NK-92 (cell line): ENCODE data around the gene SERPINA10.
"Not testable (repeated sequence)": the region's sequence is repeated elsewhere in the genome, so short reads cannot be mapped to it uniquely, and the experiment has no call there.

ENCODE experiments used
- DNase-seq: peaks from one replicate; lab custom pipeline; 2025; ENCODE audit not compliant: unreplicated experiment; lab: John Stamatoyannopoulos, UW

The SERPINA10 gene

GRCh38 chr14:94284221-94284620, 8.8 kb downstream of the SERPINA10 start:
- no peak for DNase-seq

- DNase-seq = no peak
Observed at GRCh38 chr14:94282991-94283723, 9.9 kb downstream of the SERPINA10 start.

GRCh38 chr14:94278731-94279130, 14.3 kb downstream of the SERPINA10 start:
- DNase-seq = no peak

GRCh38 chr14:94276898-94277561, 16.0 kb downstream of the SERPINA10 start:
- DNase-seq = not testable (repeated sequence)

- no peak for DNase-seq
Observed at GRCh38 chr14:94269156-94269555, 23.9 kb downstream of the SERPINA10 start.

GRCh38 chr14:94268582-94268981, 24.5 kb downstream of the SERPINA10 start:
- DNase-seq = not testable (repeated sequence)

GRCh38 chr14:94267352-94267751, 25.7 kb downstream of the SERPINA10 start:
- no peak for DNase-seq

GRCh38 chr14:94264195-94264594, 28.9 kb downstream of the SERPINA10 start:
- not testable (repeated sequence) for DNase-seq

- DNase-seq = no peak
Observed at GRCh38 chr14:94244182-94244581, 48.9 kb downstream of the SERPINA10 start.

GRCh38 chr14:94239406-94239805, 53.7 kb downstream of the SERPINA10 start:
- no peak for DNase-seq

- DNase-seq = no peak
Observed at GRCh38 chr14:94237983-94238382, 55.1 kb downstream of the SERPINA10 start.

- no peak for DNase-seq
Observed at GRCh38 chr14:94237046-94237445, 56.0 kb downstream of the SERPINA10 start.
